ENCODE results near the gene FLOT1.

Gene FLOT1

GRCh38 chr6:30683183-30683979, 59.1 kb downstream of the FLOT1 start:
- Histone ChIP-seq H2AFZ (ENCODE audit: low read length, unreplicated experiment) (no peak overlapping the region), H3K27ac (ENCODE audit: low read depth, low read length) (peak overlapping the region; percentile 96), H3K4me1 (ENCODE audit: control insufficient read depth, insufficient read depth, low read length, unreplicated experiment) (peaks cover 13% of the 10 kb centered on the region), H3K27me3 (ENCODE audit: insufficient read depth, low read length) (no peaks in the 10 kb centered on the region), H3K4me3 (ENCODE audit: low read depth, low read length) (peak overlapping the region; percentile 96), H3K36me3 (ENCODE audit: insufficient read depth, low read length) (peaks cover 22% of the 10 kb centered on the region), H3K79me2 (ENCODE audit: control insufficient read depth, insufficient read depth, low read length, unreplicated experiment) (peaks cover 90% of the 10 kb centered on the region)

DNA sequence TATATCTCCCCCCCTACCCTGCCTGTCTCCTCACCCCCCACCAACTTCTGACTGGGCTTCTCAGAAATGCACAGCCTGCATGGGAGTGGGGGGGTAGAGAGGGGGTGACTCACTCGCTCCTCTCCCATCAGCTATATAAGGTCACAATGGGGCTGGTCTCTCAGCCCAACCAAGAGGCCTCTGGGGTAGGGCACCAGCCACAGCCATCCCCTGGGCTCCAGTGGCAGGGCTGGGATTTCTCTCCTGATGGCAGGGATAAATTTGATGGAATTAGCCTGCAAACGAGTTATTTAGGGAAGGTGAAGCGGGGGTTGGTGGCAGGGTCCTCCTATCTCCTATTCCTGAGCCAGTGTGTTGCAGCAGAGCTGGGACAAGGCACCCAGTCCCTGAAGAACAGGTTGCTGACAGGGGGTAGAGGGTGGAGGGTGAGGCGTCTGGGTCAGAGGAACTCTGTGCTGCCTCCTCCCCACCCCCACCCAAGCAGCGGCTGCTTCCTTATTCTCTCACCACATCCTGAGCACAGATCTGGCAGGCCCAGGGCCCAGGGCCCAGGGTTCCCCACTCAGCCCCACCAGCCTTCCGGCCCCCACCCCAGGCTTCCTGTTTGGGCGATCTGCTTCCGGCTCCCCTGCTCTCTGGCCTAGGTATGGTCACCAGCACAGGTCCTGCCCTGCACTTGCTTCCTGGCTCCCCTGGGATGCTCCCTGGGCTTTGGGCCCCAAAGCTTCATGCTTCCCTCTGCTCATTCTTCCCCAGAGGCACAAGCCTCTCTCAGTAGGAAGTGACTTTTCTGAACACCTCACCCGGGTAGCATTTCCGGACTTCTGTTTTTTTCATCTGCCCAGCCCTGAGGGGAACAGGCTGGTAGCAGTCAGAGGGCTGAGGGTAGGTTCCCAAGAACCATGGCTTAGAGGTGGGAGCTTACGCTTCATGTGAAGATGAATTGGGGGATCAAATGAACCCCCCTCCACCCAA, 60.1 kb downstream of the FLOT1 start:
- peak overlapping the region; percentile 96 for H3K27ac ChIP-seq (ENCODE audit: low read depth, low read length)
- no peaks in the 10 kb centered on the region for H3K27me3 ChIP-seq (ENCODE audit: insufficient read depth, low read length)
- peaks cover 26% of the 10 kb centered on the region for H3K36me3 ChIP-seq (ENCODE audit: insufficient read depth, low read length)
- H3K4me1 ChIP-seq (ENCODE audit: control insufficient read depth, insufficient read depth, low read length, unreplicated experiment): peaks cover 9% of the 10 kb centered on the region
- peak overlapping the region; percentile 96 for H3K4me3 ChIP-seq (ENCODE audit: low read depth, low read length)
- H3K79me2 ChIP-seq (ENCODE audit: control insufficient read depth, insufficient read depth, low read length, unreplicated experiment): peaks cover 85% of the 10 kb centered on the region
- no peak overlapping the region for H2AFZ ChIP-seq (ENCODE audit: low read length, unreplicated experiment)

DNA sequence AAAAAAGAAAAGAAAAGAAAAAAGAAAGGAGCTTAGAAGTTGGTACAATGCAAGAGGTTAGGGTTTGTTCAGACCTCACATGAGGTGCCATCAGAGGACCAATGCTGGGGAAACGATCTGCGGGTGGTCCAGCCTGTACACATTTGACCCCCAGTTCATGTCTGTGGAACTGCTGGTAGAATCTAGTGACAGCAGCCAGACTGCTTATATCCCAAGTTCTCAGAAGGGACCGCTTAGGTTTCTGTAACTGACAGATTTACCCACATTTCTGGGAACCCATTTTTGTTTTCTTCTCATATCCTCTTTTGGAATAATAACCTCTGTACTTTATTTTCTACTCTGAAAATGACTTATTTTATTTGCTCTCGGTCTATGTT, 60.7 kb downstream of the FLOT1 start:
- H3K79me2 ChIP-seq (ENCODE audit: control insufficient read depth, insufficient read depth, low read length, unreplicated experiment): peaks cover 84% of the 10 kb centered on the region
- H3K27ac ChIP-seq (ENCODE audit: low read depth, low read length): peak overlapping the region; percentile 96
- H3K27me3 ChIP-seq (ENCODE audit: insufficient read depth, low read length): no peaks in the 10 kb centered on the region
- H3K4me3 ChIP-seq (ENCODE audit: low read depth, low read length): peak overlapping the region; percentile 96
- H2AFZ ChIP-seq (ENCODE audit: low read length, unreplicated experiment): no peak overlapping the region
- H3K4me1 ChIP-seq (ENCODE audit: control insufficient read depth, insufficient read depth, low read length, unreplicated experiment): peaks cover 9% of the 10 kb centered on the region
- peaks cover 29% of the 10 kb centered on the region for H3K36me3 ChIP-seq (ENCODE audit: insufficient read depth, low read length)

DNA sequence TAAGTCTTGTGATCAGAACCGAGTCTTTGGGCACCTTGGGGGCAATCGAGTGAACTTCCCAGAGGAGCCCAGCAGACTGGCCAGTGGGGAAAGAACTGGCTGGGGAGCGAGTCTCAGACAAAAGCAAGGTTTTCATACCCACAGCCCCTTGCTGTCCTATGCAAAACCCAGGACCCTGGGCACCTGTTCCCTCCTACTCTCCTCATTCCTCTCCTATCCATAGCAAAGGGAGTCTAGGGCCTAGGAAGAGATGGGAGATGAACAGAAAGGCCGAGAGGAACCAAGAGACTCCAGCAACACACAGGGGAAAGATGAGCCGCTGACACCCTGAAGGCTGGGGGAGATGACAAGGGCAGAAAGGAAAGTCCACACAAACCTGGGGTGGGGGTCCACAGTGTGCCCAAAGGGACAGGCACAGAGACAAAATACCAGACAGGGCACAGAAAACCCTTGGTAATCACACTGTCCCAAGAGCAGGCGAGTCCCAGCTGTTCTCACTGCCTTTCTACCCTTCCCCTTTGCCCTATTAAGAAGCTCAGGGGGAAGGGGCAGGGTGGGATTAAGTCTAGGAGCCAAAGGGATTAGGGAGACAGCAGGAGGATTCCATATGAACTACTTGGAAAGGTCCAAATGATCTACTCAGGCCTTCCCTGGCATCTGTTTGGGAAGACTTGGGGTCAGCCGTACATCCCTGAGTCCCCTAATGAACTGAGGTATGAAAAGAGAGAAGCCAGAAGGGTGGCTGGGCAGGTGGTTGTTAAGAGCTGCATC, 62.5 kb downstream of the FLOT1 start:
- Histone ChIP-seq H2AFZ (ENCODE audit: low read length, unreplicated experiment) (no peak overlapping the region), H3K36me3 (ENCODE audit: insufficient read depth, low read length) (peaks cover 34% of the 10 kb centered on the region), H3K79me2 (ENCODE audit: control insufficient read depth, insufficient read depth, low read length, unreplicated experiment) (peaks cover 69% of the 10 kb centered on the region), H3K4me1 (ENCODE audit: control insufficient read depth, insufficient read depth, low read length, unreplicated experiment) (peaks cover 9% of the 10 kb centered on the region), H3K27ac (ENCODE audit: low read depth, low read length) (peak overlapping the region; percentile 6; the same call in 1 of the 2 replicates), H3K27me3 (ENCODE audit: insufficient read depth, low read length) (no peaks in the 10 kb centered on the region), H3K4me3 (ENCODE audit: low read depth, low read length) (peak overlapping the region; percentile 96)

- H2AFZ ChIP-seq (ENCODE audit: low read length, unreplicated experiment): no peak overlapping the region
- peaks cover 29% of the 10 kb centered on the region for H3K36me3 ChIP-seq (ENCODE audit: insufficient read depth, low read length)
- H3K27me3 ChIP-seq (ENCODE audit: insufficient read depth, low read length): no peaks in the 10 kb centered on the region
- peak overlapping the region; percentile 6; the same call in 1 of the 2 replicates for H3K27ac ChIP-seq (ENCODE audit: low read depth, low read length)
- peak overlapping the region; percentile 96 for H3K4me3 ChIP-seq (ENCODE audit: low read depth, low read length)
- peaks cover 9% of the 10 kb centered on the region for H3K4me1 ChIP-seq (ENCODE audit: control insufficient read depth, insufficient read depth, low read length, unreplicated experiment)
- peaks cover 61% of the 10 kb centered on the region for H3K79me2 ChIP-seq (ENCODE audit: control insufficient read depth, insufficient read depth, low read length, unreplicated experiment)
Measured at GRCh38 chr6:30678964-30679726, 63.3 kb downstream of the FLOT1 start.
